ENCODE measurements around the gene LMCD1. TPM values are rescaled to one million over a fixed set of nuclear protein-coding genes. Genes with fewer than 3 reads are reported as not detected.

Gene LMCD1
- total and polyA plus RNA-seq, 2 of the 8 experiments (the other 6 are each of a cell fraction or from before 2014, with no cell fraction given): 12.3 to 26.5 TPM

DNA sequence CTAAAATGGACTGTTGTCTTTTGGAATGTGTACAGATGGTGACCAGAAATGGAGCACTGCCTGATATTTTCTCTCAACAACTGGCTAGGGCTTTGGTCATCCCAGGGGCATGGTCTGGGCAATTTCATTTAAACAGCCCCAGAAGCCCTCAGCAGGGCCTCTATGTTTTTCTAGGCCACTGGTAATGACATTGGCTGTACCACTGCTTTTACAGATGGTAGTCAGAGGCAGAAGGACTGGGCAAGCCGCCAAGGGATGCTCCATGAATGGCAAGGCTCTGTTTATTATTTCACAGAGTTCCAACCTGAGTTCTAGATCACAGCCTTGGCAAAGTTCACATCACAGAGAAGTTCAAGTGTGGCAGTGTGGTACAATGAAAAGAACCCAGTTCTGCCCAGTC lies 37.0 kb upstream of the LMCD1 start:
- H4K8ac ChIP-seq (ENCODE audit: extremely low read depth, insufficient read depth, low read length): no peak overlapping the region
- H3K27ac ChIP-seq (ENCODE audit: low read depth, low read length): no peak overlapping the region
- no peak overlapping the region for H4K5ac ChIP-seq (ENCODE audit: insufficient read length, low read depth, low read length)
- H4K20me1 ChIP-seq (replicated peaks in 1 of 2; ENCODE audit: control insufficient read depth in 1 of 2, insufficient read depth in 2 of 2, low read length in 2 of 2): no peaks in the 10 kb centered on the region
- H2BK20ac ChIP-seq (ENCODE audit: low read length): no peak overlapping the region
- H3K4me2 ChIP-seq (ENCODE audit: insufficient read depth in 1 of 2, low read depth in 2 of 2, low read length in 2 of 2): no peak overlapping the region
- no peak overlapping the region for H2AK5ac ChIP-seq (ENCODE audit: low read depth, low read length)
- H4K91ac ChIP-seq (replicated peaks; ENCODE audit: insufficient read length, low read length): no peak overlapping the region
- no peak overlapping the region for H3K4me3 ChIP-seq (ENCODE audit: extremely low read depth in 1 of 4, insufficient read depth in 2 of 4, low read depth in 3 of 4, low read length in 4 of 4)
- TF ChIP-seq RXRA (IDR thresholded peaks at IDR 0.05; ENCODE audit: insufficient read depth, low read depth, low read length) (no peak), RFX5 (IDR thresholded peaks at IDR 0.05; ENCODE audit: borderline replicate concordance, low read depth, low read length) (no peak), ASH2L (IDR thresholded peaks at IDR 0.05; ENCODE audit: low read length) (no peak), TCF12 (IDR thresholded peaks at IDR 0.05; ENCODE audit: low read depth, low read length) (no peak), CEBPB (IDR thresholded peaks at IDR 0.05; ENCODE audit: low read depth, low read length) (no peak), TEAD4 (IDR thresholded peaks at IDR 0.05; ENCODE audit: low read depth, low read length) (no peak), CBX5 (IDR thresholded peaks at IDR 0.05; ENCODE audit: low read depth, low read length) (no peak), MAFK (IDR thresholded peaks at IDR 0.05; ENCODE audit: low read depth, low read length) (no peak), SUZ12 (IDR thresholded peaks at IDR 0.05; ENCODE audit: low read length) (no peak), SP4 (IDR thresholded peaks at IDR 0.05; ENCODE audit: low read length) (no peak), TAF1 (IDR thresholded peaks at IDR 0.05; ENCODE audit: low read depth, low read length) (no peak), GABPA (IDR thresholded peaks at IDR 0.05; ENCODE audit: borderline replicate concordance, insufficient read depth, low read length) (no peak), CREB1 (IDR thresholded peaks at IDR 0.05) (no peak), BCL11A (IDR thresholded peaks at IDR 0.05; ENCODE audit: low read depth in 2 of 2, low read length in 2 of 2) (no peak)
- TF ChIP-seq, protein P1, sequence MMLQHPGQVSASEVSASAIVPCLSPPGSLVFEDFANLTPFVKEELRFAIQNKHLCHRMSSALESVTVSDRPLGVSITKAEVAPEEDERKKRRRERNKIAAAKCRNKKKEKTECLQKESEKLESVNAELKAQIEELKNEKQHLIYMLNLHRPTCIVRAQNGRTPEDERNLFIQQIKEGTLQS (IDR thresholded peaks at IDR 0.05; ENCODE audit: insufficient read depth, low read depth, low read length): no peak
- FAIRE-seq: no peak
- H3K18ac ChIP-seq (ENCODE audit: extremely low read depth, low read length): no peak overlapping the region
- WGBS, 2 experiments (ENCODE audit: extremely low coverage in 1 of 2, insufficient coverage in 1 of 2, insufficient read length in 1 of 2, insufficient replicate concordance in 2 of 2, low coverage in 1 of 2, low lambda C conversion rate in 2 of 2, missing lambda C conversion rate in 1 of 2): 67% methylated on average over 1 of the region's 1 CpG; no CpG with 5 or more reads in 1 of the 2 experiments
- no peak overlapping the region for H2BK120ac ChIP-seq (replicated peaks; ENCODE audit: low read depth, low read length)
- no peaks in the 10 kb centered on the region for H3K79me2 ChIP-seq (ENCODE audit: control insufficient read depth in 1 of 2, insufficient read depth in 2 of 2, low read length in 2 of 2)
- no peak overlapping the region for H2AFZ ChIP-seq (ENCODE audit: low read length)
- H3K9ac ChIP-seq (replicated peaks in 1 of 4; ENCODE audit: extremely low read depth in 1 of 4, low read depth in 3 of 4, low read length in 3 of 4): no peak overlapping the region
- H3K36me3 ChIP-seq (ENCODE audit: control insufficient read depth in 2 of 4, insufficient read depth in 4 of 4, low read length in 3 of 4): no peaks in the 10 kb centered on the region
- POLR2A ChIA-PET (ENCODE audit: partially characterized antibody): no interaction called here
- H3K79me1 ChIP-seq (ENCODE audit: low read depth, low read length): no peaks in the 10 kb centered on the region
- no peaks in the 10 kb centered on the region for H3K4me1 ChIP-seq (replicated peaks in 1 of 4; ENCODE audit: control insufficient read depth in 3 of 4, insufficient read depth in 4 of 4, low read length in 3 of 4)
- H3K27me3 ChIP-seq (replicated peaks in 1 of 4; ENCODE audit: control insufficient read depth in 3 of 4, extremely low read depth in 1 of 4, insufficient read depth in 3 of 4, low read length in 3 of 4): no peaks in the 10 kb centered on the region
- CTCF ChIA-PET (ENCODE audit: partially characterized antibody): interaction anchor here (0.6 kb wide), 1 partner anchor 14 kb away, joined by 3 read pairs; no protein-coding TSS in a partner anchor
- no peak overlapping the region for H3K23ac ChIP-seq (ENCODE audit: insufficient read length)
- no peak overlapping the region for H3K56ac ChIP-seq (replicated peaks; ENCODE audit: insufficient read length, low read depth, low read length)
- H2BK5ac ChIP-seq (ENCODE audit: low read depth, low read length): no peak overlapping the region
- DNase-seq (ENCODE audit: low read depth in 1 of 2, low spot score in 2 of 2): no peak
- no peaks in the 10 kb centered on the region; the same call in 1 of the 2 replicates for H3K23me2 ChIP-seq (ENCODE audit: low read depth, low read length)
- H3K14ac ChIP-seq (ENCODE audit: insufficient read length): no peak overlapping the region
- H3K9me3 ChIP-seq (ENCODE audit: insufficient read depth in 2 of 2, low read depth in 1 of 2, low read length in 1 of 2): no peaks in the 10 kb centered on the region
- no peak overlapping the region for H2BK15ac ChIP-seq (ENCODE audit: low read length)
- H3K4ac ChIP-seq (replicated peaks; ENCODE audit: insufficient read length, low read depth, low read length): no peak overlapping the region
- no peak overlapping the region for H2BK12ac ChIP-seq (ENCODE audit: low read depth, low read length)

Data from H1 (cell line).